ENCODE measurements around the gene DDT. TPM values are rescaled to one million over a fixed set of nuclear protein-coding genes. Genes with fewer than 3 reads are reported as not detected.
"Not testable (repeated sequence)": the region's sequence is repeated elsewhere in the genome, so short reads cannot be mapped to it uniquely, and the experiment has no call there.

DDT gene
- total RNA-seq, 1 donor from 2014 or later: 102 TPM

- Histone ChIP-seq H3K27ac (no peak overlapping the region), H3K9me3 (no peaks in the 10 kb centered on the region), H3K4me3 (no peak overlapping the region), H3K36me3 (no peaks in the 10 kb centered on the region), H3K4me1 (no peaks in the 10 kb centered on the region), H3K27me3 (ENCODE audit: low read depth) (no peaks in the 10 kb centered on the region)
- intact Hi-C loops (cut with DNase I): no loop called here
- no peak for DNase-seq
- no peak for ATAC-seq
- TF ChIP-seq CTCF (IDR thresholded peaks at IDR 0.05): no peak
Measured at GRCh38 chr22:24001314-24001713, 27.1 kb upstream of the DDT start.

- H3K4me3 ChIP-seq; H3K36me3 ChIP-seq; H3K27me3 ChIP-seq (ENCODE audit: low read depth); intact Hi-C loops (cut with DNase I); H3K27ac ChIP-seq; H3K4me1 ChIP-seq; ATAC-seq; DNase-seq; H3K9me3 ChIP-seq: not testable (repeated sequence)
Measured at GRCh38 chr22:23999779-24000178, 25.5 kb upstream of the DDT start.

GRCh38 chr22:23997092-23997491 lies 22.9 kb upstream of the DDT start:
- Histone ChIP-seq H3K36me3 (no peaks in the 10 kb centered on the region), H3K4me3 (no peak overlapping the region), H3K4me1 (no peaks in the 10 kb centered on the region), H3K27ac (no peak overlapping the region), H3K27me3 (ENCODE audit: low read depth) (no peaks in the 10 kb centered on the region), H3K9me3 (no peaks in the 10 kb centered on the region)
- no peak for DNase-seq
- ATAC-seq: no peak
- no peak for TF ChIP-seq CTCF (IDR thresholded peaks at IDR 0.05)
- intact Hi-C loops (cut with DNase I): no loop called here

- H3K27ac ChIP-seq; DNase-seq; H3K9me3 ChIP-seq; H3K4me3 ChIP-seq; H3K36me3 ChIP-seq; intact Hi-C loops (cut with DNase I); ATAC-seq; H3K27me3 ChIP-seq (ENCODE audit: low read depth); H3K4me1 ChIP-seq: not testable (repeated sequence)
Measured at GRCh38 chr22:23993581-23994177, 19.4 kb upstream of the DDT start.

- H3K27ac ChIP-seq; H3K27me3 ChIP-seq (ENCODE audit: low read depth); DNase-seq; H3K4me3 ChIP-seq; intact Hi-C loops (cut with DNase I); H3K4me1 ChIP-seq; ATAC-seq; H3K36me3 ChIP-seq; H3K9me3 ChIP-seq: not testable (repeated sequence)
Measured at GRCh38 chr22:23993080-23993479, 18.8 kb upstream of the DDT start.

GRCh38 chr22:23989583-23990244 lies 15.5 kb upstream of the DDT start:
- H3K27ac ChIP-seq; H3K4me3 ChIP-seq; H3K27me3 ChIP-seq (ENCODE audit: low read depth); H3K36me3 ChIP-seq; H3K9me3 ChIP-seq; intact Hi-C loops (cut with DNase I); DNase-seq; H3K4me1 ChIP-seq: not testable (repeated sequence)
- peak; percentile 41 to 50 for ATAC-seq

- ATAC-seq; H3K27ac ChIP-seq; intact Hi-C loops (cut with DNase I): not testable (repeated sequence)
Measured at GRCh38 chr22:23986538-23987178, 12.4 kb upstream of the DDT start.

GRCh38 chr22:23986089-23986488 lies 11.8 kb upstream of the DDT start:
- H3K36me3 ChIP-seq; H3K27ac ChIP-seq; H3K9me3 ChIP-seq; H3K4me1 ChIP-seq; DNase-seq; intact Hi-C loops (cut with DNase I); H3K4me3 ChIP-seq; H3K27me3 ChIP-seq (ENCODE audit: low read depth): not testable (repeated sequence)
- peak in 1 of 2 donors; percentile 63 for ATAC-seq

More at GRCh38 chr22:23986538-23987178, 12.4 kb upstream of the DDT start:
- not testable (repeated sequence) for DNase-seq; H3K36me3 ChIP-seq; H3K4me3 ChIP-seq; H3K4me1 ChIP-seq; H3K9me3 ChIP-seq; H3K27me3 ChIP-seq (ENCODE audit: low read depth)

All from lower lobe of right lung (tissue), 2 donors.